ENCODE measurements around the gene PDPK1. TPM values are rescaled to one million over a fixed set of nuclear protein-coding genes. Genes with fewer than 3 reads are reported as not detected.

PDPK1 gene
- 12.6 and 16.3 TPM in 2 replicates for total RNA-seq

DNA sequence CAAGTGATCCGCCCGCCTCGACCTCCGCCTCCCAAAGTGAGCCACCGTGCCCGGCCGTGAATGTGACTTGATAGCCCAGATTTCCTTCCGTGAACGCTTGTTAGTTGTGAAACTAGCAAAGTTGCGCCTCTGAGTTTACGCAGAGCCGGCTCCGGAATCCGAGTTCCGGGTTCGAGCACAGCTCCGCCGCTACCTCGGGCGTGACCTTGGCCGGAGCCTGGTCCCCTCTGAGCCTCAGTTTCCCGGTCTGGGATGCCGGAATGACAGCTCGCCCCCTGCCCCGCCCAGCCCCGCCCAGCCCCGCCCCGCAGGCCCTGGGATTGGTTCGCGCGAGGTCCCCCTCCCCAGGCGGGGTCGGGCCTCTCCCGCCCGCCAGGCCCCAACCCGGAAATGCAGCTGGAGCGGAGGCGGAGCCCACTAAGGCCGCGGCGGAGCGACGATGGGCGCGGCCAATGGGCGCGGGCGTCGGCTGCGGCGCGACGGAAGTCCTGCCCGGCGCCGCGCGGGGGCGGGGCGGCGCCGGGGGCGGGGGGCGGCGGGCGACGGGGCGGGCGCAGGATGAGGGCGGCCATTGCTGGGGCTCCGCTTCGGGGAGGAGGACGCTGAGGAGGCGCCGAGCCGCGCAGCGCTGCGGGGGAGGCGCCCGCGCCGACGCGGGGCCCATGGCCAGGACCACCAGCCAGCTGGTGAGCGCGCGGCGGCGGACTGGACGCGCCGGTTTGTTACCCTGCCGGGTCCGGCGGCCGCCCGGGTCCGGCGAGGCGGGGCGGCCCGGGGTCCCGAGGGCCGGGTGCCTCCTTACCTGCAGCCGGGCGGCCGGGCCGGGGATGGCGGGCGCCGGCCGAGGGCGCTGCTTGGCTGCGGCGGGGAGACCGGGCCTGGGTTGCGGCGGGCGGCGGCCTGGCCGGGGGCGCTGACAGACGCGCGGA lies at the start of gene PDPK1:
Gene PDPK1, plus strand, starts transcription at position 571 of the 929 bp plus-strand sequence. Its CDS starts 92 bp downstream, at position 663.
- peak; percentile 96 to 97 for DNase-seq (ENCODE audit: low read depth in 2 of 2)

DNA sequence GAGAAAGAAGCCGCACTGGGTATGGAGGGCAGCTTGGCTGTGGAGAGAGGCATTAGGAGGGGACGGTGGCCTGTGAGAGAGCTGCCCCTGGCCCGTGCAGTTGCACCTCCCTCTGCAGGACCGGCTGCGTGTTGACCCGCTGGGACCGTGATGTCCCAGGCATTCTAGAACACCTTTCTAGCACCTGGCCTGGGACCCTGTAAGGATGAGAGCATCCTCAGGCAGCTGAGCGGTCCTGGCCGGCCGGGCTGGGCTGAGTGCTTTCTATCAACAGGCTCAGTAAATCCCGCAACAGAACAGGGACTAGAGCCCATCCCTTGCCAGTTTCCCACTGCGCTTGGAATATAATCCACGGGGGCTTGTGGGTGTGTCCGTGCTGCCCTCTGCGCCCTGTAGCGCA lies 48.2 kb upstream of the PDPK1 start:
- DNase-seq (ENCODE audit: low read depth in 2 of 2), result no peak

DNA sequence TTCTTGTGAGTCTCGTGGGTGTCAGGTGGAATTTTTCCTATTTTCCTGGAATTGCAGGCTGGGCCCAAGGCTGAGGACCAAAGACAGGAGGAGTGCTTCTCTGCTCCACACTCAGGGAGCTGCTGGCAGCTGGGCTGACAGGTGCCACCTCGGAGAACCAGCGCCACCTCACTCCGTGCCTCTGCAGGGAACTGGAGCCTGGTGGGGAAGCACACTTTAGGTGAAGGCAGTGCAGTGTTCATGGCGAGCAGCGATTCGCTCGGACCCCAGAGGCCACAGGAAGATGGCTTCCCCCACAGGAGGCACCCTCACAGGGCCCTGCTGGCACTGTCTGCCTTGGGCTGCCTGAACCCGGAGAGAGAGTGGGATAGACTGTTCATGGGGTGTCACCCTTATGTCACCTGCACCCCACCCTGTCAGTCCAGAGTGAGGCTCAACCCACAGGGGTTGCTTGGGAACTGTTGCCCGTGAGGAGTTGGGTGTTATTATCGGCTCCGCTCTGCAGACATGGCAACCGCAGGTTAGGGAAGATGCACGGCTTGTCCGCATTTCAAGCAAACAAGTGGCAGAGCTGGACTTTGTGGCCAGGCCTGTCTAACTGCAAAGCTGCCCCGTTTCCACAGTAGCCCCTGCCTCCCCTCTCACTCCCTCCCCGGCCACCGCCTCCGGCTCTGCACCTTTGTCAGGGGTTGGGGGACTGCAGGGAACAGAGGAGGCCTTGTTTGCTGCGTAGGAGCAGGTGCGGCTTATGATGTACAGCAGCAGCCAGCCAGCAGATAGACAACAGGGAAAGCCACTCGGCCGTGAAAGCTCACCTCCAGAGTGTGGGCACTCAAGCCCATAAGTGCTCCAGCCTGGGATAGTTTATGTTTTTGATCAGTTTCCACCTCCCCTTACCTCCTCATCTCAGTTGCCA lies 47.4 kb upstream of the PDPK1 start:
- no peak for DNase-seq (ENCODE audit: low read depth in 2 of 2)

DNA sequence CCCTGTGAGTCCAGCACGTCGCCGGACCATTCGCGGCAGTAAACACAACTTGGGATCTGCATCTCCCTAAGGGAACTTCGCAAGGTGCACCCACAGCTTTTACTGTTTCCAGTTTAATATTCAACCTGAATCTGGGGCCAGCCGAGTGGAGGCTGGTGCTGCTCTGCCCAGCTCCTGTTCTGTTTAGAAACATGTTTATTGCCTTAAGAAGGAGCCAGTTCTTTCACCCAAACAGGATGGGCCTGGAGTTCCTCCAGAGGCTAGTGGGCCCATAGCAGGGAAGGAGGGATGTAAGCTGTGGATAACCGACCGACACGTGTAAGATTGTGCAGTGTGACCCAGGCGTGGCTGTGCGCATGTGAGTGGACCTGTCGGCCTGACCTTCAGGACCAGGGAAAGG lies 45.5 kb upstream of the PDPK1 start:
- no peak for DNase-seq (ENCODE audit: low read depth in 2 of 2)

DNA sequence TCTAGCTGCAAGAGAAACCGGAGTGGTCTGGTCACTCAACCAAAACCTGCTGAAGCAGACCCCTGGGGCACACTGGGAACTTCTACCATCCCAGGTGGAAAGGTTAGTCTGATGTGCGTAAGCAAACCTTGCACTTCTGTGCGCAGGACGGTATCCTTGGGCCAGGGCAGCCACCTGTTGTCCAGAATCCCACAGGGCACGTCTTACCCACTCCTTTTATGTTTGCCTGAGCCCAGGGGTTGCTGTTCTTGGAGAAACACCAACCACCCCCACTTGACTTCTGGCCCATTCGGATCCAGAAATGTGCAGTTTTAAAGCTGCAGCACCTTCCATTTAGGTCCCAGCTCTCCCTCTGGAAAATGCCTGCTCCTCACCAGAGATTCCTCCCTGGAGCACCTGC lies 44.2 kb upstream of the PDPK1 start:
- DNase-seq (ENCODE audit: low read depth in 2 of 2), result no peak

DNA sequence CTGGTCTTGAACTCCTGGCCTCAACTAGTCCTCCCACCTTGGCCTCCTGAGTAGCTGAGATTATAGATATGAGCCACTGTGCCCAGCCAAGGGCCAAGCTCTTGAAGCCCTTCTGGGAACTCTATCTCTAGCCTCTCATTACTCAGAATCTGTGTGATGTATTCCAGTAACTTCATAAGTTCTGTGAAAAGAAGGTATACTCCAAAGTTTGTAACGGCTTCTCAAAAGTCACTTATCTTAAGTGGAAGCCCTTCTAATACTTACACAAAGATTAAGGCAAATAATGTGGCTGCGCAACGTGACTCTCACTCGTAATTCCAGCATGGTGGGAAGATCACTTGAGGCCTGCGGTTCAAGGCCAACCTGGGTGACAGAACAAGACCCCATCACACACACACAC lies 43.2 kb upstream of the PDPK1 start:
- DNase-seq (ENCODE audit: low read depth in 2 of 2), result no peak

DNA sequence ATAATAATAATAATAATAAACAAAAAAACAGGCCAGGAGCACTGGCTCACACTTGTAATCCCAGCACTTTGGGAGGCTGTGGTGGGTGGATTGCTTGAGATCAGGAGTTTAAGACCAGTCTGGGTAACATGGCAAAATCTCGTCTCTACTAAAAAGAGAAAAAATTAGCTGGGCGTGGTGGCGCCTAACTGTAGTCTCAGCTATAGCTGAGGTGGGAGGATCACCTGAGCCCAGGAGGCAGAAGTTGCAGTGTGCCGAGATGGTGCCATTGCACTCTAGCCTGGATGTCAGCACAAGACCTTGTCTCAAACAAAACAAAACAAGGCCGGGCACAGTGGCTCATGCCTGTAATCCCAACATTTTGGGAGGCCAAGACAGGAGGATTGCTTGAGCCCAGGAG lies 42.8 kb upstream of the PDPK1 start:
- no peak for DNase-seq (ENCODE audit: low read depth in 2 of 2)

DNA sequence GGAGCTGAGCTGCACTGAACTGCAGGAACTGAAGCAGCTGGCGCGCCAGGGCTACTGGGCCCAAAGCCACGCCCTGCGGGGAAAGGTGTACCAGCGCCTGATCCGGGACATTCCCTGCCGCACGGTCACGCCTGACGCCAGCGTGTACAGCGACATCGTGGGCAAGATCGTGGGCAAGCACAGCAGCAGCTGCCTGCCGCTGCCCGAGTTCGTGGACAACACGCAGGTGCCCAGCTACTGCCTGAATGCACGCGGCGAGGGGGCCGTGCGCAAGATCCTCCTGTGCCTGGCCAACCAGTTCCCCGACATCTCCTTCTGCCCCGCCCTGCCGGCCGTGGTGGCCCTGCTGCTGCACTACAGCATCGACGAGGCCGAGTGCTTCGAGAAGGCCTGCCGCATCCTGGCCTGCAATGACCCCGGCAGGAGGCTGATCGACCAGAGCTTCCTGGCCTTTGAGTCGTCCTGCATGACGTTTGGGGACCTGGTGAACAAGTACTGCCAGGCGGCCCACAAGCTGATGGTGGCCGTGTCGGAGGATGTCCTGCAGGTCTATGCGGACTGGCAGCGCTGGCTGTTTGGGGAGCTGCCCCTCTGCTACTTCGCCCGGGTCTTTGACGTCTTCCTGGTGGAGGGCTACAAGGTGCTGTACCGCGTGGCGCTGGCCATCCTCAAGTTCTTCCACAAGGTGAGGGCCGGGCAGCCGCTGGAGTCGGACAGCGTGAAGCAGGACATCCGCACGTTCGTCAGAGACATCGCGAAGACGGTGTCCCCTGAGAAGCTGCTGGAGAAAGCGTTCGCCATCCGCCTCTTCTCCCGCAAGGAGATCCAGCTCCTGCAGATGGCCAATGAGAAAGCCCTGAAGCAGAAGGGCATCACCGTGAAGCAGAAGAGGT lies 41.4 kb upstream of the PDPK1 start:
- no peak for DNase-seq (ENCODE audit: low read depth in 2 of 2)

DNA sequence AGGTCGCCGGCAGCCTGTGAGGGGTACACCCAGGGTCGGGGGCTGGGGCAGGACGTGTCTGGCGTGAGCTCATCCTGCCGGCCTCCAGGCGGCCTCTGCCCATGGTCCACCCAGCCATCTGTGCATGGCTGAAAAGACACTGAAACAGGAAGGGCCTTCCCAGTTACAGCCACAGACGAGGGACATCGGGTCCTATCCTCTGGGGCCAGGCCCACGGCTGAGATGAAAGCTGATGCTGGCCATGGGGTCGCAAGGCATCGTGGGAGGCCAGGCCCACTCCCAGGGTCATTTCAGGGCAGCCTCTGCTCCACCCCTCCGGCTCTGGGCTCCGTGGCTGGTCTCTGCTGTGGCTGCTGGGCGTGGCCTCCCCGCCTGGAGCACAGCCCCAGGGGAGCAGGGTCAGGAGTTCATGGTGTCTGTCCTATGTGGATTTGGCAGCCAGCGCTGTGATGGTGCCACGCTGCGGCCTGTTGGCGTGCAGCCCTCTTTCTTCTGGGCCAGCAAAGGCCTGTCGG lies 40.6 kb upstream of the PDPK1 start:
- DNase-seq (ENCODE audit: low read depth in 2 of 2), result no peak

DNA sequence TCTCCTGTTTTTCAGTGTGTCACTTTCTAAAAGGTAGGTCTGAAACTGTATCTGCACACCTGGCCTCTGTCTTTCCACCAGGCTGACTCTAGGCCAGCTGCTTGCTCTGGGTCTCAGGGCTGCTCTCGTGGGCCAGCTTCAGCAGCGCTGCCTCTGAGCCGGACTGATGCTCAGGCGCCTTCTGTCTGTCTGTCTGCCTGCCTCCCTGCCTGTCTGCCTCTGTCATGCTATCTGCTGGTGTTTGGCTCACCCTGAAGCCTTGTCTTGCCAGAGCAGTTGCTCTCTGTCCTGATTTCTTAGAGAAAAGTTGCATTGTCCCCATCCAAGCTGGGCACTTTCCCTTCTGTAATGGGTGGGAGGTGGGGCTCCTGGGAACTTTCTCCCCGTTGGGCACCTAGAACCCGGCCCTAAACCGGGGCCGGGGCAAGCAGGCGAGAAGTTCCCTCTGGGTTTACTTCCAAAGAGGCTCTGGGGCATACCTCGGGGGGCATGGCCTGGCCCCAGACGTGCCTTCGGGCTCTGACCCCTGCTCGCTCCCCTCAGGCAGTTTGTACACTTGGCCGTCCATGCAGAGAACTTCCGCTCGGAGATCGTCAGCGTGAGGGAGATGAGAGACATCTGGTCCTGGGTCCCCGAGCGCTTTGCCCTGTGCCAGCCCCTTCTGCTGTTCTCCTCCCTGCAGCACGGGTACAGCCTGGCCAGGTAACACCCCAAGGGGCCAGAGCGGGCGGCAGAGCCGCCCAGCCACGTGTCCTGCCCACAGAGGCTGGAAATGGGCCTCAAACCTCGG lies 39.9 kb upstream of the PDPK1 start:
- DNase-seq (ENCODE audit: low read depth in 2 of 2), result no peak

DNA sequence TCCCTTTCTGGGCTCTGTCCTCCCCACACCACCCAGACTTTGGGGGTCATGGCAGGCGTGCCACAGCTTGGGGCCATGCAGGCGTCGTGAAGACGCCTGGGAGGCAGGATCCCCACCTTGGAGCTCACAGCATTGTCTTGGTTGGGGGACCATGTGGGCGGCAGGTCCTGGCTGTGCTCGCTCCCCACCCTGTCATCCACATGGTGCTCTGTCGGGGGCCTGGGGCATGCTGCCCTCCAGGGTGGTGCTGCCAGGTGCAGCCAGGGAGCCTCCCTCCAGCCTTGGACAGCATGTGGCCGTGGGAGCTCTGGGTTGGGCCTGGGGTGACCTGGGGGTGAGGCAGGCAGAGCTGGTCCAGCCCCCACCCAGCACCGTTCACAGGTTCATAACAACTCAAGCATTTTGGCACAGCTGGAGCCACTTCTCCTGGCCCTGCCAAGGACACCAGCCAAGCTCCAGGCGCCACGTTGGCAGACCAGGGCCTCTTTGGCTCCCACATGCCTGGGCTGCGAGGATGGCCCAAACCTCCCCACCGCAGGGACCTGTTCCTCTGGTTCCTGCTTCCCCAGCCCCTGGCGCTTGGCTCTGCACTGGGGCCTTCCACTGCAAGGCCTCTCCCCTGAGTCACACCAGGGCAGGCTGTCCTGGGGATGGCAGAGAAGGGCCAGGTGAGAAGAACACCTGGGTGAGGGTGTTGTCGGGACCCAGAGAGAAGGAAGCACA lies 39.1 kb upstream of the PDPK1 start:
- no peak for DNase-seq (ENCODE audit: low read depth in 2 of 2)

DNA sequence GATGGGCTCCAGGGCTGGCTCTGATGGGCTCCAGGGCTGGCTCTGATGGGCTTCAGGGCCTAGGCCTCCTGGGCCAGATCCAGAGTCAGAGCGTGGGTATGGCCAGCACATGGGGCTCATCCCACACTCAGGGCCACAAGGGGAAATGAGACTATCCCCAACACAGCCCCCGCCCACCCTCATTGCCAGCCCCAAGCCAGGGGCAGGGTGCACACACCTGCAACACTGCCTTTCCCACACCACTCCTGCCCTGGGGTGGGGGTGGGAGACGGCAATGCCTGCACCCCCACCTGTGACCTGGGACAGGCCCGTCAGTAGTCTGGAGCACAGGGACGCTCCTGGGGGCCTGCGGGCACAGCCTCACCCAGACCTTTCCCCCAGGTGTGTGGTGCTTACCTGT lies 38.4 kb upstream of the PDPK1 start:
- no peak for DNase-seq (ENCODE audit: low read depth in 2 of 2)

DNA sequence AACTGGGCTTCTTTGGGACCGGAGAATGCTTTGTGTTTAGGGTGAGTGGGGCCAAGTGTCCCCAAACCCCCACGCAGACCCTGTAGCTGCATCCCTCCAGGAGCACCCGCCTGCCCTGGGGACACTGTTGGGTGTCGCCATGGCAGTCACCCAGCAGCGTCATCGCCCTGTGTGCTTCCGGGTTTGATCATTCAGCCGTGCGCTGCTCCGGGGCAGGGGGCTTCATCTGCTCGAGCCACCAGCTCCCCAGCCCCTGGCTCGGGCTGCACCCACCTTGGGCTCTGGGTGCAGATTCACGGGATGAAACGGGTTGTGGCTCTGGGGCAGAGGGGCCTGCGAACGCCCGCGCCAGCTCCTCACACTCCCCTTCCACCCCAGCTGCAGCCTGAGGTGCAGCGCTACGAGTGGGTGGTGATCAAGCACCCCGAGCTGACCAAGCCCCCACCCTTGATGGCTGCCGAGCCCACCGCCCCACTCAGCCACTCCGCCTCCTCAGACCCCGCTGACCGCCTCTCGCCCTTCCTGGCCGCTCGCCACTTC lies 37.9 kb upstream of the PDPK1 start:
- DNase-seq (ENCODE audit: low read depth in 2 of 2), result no peak

DNA sequence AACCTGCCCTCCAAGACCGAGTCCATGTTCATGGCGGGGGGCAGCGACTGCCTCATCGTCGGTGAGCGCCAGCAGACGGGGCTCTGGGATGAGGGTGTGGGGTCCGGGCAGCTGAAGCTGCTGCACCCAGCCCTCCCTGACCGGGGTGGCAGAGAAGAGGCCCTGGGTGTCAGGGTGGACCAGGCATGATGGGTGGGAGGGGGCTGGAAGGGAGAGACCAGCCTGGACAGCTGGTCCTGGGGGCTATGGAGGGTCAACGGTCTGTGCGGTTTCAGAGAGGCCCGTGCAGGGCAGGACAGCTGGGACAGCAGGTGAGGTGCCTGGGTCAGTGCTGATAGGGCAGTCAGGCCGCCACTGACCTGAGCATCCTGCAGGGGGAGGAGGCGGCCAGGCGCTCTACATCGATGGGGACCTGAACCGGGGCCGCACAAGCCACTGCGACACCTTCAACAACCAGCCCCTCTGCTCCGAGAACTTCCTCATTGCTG lies 37.3 kb upstream of the PDPK1 start:
- no peak for DNase-seq (ENCODE audit: low read depth in 2 of 2)

DNA sequence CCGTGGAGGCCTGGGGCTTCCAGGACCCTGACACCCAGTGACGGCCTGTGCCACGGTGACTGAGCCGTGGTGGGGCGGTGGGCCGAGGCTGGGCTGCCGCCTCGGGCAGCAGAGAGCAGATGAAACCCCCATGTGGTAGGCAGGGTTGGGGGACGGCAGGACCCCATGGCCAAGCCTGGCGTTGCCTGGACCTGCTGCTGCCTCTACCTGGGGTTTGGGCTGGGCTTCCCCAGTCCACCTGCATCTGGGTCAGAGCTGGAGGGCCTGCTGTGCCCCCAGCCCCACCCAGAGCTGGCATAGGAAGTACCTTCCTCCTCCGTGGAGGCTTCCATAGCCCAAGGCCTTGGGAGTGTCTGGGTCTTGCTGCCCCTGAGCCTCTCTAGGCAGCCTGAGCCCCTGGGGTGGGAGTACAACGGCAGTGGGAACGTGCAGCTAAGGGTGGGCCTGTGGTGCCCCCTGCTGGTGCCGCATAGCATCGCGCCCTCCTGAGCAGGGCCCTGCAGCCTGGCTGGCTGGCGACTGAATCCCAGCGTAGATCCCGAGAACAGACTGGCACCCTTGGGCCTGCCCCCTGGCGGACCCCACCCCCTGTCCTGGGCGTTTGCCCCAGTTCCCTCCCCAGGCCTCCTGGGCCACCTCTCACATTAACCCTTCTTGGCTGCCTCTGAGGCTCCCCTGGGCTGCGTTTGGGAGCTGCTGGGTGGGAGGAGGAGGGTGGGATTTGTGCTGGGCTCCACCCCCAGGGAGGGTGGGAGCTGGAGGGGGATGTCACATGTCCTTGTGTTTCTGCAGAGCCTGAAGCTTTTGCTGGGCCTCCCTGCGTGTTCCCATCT lies 36.7 kb upstream of the PDPK1 start:
- peak; percentile 80 to 92 for DNase-seq (ENCODE audit: low read depth in 2 of 2)

DNA sequence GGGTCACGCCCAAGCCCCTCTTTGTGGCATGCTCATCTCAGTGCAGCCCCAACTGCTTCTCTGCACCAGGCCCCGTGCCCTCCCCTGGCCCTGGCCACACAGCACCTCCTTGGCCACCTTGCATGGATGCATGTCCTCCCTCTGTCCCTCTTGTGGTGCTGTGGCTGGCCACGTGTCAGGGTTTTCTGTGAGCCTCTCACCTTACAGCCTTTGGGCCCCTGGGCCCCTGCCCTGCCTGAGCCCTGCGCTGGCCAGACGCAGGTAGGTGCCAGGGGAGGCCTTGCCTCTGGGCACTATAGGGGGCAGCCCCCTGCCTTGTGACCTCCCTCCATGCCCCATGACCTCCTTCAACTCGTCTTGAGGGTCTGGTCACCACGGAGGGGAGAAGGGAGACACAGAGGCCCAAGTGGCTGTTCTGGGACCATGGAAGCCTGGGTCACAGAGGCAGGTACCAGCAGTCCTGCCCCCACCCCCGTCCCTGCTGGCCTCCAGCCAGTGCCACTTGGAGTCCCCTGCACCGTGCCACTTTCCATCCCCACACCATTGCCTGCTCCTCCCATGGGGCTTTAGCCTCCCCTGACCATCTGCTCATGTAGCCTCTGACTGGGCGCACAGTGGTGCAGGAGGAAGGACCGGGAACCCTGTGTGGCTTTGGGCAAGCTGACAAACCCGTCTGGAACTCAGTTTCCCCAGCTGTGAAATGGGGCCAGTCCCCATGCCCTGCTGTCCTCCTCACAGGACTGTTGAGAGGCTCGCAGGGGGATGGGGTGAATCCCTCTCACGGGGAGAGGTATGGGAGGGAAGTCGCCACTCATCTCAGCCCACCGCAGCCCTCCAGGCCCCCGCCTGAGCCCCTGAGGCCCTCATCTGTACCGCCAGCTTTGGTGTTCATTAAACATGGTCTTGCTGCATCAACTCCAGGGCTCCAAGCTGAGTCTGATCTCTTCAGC lies 35.6 kb upstream of the PDPK1 start:
- no peak for DNase-seq (ENCODE audit: low read depth in 2 of 2)

DNA sequence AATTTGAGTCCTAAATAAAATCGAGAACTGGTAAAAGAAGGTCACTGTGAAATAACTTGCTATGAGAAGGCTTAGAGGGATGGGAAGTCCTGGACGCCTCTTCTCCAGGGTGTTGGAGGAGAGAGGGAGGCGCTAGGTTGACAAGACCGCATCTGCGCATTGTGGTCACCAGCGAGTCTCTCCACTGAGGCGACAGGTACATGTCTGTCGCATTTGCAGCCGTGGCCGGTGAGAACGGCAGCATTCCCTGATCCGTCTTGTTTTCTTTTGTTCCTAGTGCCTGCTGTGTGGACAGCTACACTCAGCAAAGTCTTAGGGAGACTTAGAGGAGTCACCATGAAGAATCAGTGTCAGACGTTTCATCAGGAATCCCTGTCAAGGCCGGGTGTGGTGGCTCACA lies 32.1 kb upstream of the PDPK1 start:
- DNase-seq (ENCODE audit: low read depth in 2 of 2), result no peak

Data from lung microvascular endothelial cell (primary cell).